Epithelial cell of prostate (primary cell): ENCODE data around the gene KRT25.
"Not testable (repeated sequence)": the region's sequence is repeated elsewhere in the genome, so short reads cannot be mapped to it uniquely, and the experiment has no call there.

ENCODE experiments used
- DNase-seq: peaks from one replicate; pipeline ENCODE4 v3.0.0-alpha.2; 2011; ENCODE audit warnings: low read depth, low spot score
- H3K27ac ChIP-seq: fragments of 450-650 bp; 2 replicates; pipeline ENCODE4 v1.5.1; 2017; ENCODE audit warnings: mild to moderate bottlenecking

KRT25 gene

GRCh38 chr17:40760105-40761016 lies 5.2 kb upstream of the KRT25 start:
- no peak for DNase-seq
- no peak overlapping the region for H3K27ac ChIP-seq

DNA sequence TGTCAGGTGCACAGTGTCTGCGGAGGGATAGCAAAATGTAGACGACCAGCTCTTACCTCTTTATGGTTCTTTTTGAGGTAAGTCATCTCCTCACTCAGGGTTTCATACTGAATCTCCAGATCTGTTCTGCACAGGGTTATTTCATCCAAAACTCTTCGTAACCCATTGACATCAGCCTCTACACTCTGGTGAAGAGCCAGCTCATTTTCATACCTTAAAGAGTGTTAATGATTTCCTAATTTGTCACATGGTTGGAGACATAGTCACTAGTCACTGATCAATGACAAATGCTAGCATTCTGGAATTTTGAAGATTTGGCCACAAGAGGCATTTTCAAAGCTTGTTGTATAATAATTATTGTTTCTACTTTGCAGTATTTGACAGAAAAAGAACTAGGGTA lies 1.3 kb downstream of the KRT25 start:
- no peak for DNase-seq
- H3K27ac ChIP-seq, result no peak overlapping the region

- no peak for DNase-seq
- no peak overlapping the region for H3K27ac ChIP-seq
Measured at GRCh38 chr17:40751065-40751464, 4.1 kb downstream of the KRT25 start.

GRCh38 chr17:40750391-40750790 lies 4.7 kb downstream of the KRT25 start:
- no peak for DNase-seq
- no peak overlapping the region for H3K27ac ChIP-seq

DNA sequence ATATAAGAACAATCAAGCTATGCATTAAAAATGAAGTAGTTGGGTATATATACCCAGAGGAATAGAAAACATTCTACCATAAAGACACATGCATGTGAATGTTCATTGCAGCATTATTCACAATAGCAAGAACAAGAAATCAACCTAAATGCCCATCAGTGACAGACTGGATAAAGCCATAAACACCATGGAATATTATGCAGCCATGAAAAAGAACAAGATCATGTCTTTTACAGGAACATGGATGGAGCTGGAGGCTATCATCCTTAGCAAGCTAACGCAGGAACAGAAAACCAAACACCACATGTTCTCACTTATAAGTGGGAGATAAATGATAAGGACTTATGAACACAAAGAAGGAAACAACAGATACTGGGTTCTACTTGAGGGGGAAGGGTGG lies 6.5 kb downstream of the KRT25 start:
- H3K27ac ChIP-seq, DNase-seq: not testable (repeated sequence)

GRCh38 chr17:40738553-40738952 lies 16.6 kb downstream of the KRT25 start:
- no peak for DNase-seq
- H3K27ac ChIP-seq, result no peak overlapping the region

GRCh38 chr17:40735016-40735415 lies 20.1 kb downstream of the KRT25 start:
- peak; percentile 27 for DNase-seq
- H3K27ac ChIP-seq, result no peak overlapping the region

DNA sequence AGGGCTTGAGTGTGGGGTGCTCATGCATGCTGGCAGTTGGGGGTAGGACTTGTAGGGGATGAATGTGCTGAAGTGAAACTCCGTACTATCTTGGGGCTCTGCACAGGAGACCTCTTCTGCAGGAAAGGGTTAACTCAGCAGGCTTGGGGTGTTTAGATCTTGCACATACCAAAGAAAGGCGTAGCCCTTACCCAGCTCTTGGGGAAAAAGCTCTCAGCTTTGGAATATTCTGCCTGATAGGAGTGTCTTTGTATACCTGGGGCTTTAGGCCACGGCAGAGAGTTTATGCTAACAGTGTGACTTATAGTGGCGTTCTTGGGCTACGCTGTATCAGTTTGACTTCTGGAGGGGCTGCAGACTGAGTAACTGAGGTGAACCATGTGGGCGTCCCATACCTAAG lies 21.1 kb downstream of the KRT25 start:
- H3K27ac ChIP-seq, result no peak overlapping the region
- DNase-seq, result no peak

- no peak overlapping the region for H3K27ac ChIP-seq
- DNase-seq, result no peak
Measured at GRCh38 chr17:40730970-40731369, 24.2 kb downstream of the KRT25 start.

DNA sequence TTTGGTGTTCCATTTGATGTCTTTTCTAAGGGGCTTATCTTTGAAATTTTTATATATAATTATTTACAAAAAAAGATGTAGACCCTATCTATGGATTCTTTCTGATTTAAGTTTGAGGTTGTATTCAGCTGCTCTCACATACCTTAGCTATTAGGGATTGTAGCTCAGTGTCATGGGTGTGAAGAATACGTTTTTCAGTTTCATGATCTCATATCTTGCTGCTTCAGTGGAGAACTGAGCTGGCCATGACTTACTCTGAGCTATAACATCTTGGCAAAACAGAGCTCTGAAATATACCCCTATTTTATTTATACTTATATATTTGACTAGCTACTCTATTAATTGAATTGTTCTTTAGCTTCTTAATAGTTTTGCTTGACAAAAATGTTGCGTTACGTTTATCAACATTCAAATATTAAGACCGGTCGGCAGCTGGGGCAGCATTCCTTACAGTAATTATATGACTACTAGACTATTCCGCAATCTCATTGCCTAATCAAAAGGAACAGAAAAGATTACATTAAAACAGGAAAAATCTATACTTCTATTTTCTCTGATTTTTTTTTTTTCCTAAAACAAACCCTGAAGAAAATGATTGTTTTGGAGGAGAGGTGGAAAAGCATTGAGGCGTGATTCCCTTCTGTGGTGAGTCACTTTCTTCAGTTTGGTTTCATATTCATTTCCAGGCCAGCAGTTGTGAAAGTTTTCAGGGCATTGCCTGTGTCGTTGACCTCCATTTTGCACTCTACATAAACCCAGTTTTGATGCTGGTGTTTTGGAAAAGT lies 27.5 kb downstream of the KRT25 start:
- DNase-seq, result no peak
- no peak overlapping the region for H3K27ac ChIP-seq

- no peak for DNase-seq
Measured at GRCh38 chr17:40726919-40727318, 28.2 kb downstream of the KRT25 start.

DNA sequence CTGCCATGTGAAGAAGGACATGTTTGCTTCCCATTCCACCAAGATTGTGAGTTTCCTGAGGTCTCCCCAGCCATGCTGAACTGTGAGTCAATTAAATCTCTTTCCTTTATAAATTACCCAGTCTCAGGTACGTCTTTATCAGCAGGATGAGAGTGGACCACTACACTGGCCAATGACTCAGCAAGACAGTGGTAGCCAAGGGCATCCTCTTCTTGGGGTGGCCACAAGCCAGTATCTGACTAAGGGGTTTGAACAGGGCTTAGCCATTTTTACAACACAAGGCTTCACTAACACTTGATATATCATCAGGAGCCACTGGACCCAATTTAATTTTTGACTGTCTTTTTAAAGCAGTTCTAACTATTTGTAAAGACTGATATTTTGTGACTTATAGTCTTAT lies 30.5 kb downstream of the KRT25 start:
- H3K27ac ChIP-seq, result no peak overlapping the region
- no peak for DNase-seq

More at GRCh38 chr17:40726919-40727318, 28.2 kb downstream of the KRT25 start:
- H3K27ac ChIP-seq, result no peak overlapping the region

GRCh38 chr17:40722241-40722640 lies 32.9 kb downstream of the KRT25 start:
- DNase-seq, result no peak
- H3K27ac ChIP-seq, result no peak overlapping the region

- H3K27ac ChIP-seq, result no peak overlapping the region
- DNase-seq, result no peak
Measured at GRCh38 chr17:40720899-40721298, 34.2 kb downstream of the KRT25 start.

GRCh38 chr17:40718930-40719329 lies 36.2 kb downstream of the KRT25 start:
- no peak overlapping the region for H3K27ac ChIP-seq
- DNase-seq, result no peak

GRCh38 chr17:40717776-40718175 lies 37.4 kb downstream of the KRT25 start:
- H3K27ac ChIP-seq, result no peak overlapping the region
- DNase-seq, result no peak

DNA sequence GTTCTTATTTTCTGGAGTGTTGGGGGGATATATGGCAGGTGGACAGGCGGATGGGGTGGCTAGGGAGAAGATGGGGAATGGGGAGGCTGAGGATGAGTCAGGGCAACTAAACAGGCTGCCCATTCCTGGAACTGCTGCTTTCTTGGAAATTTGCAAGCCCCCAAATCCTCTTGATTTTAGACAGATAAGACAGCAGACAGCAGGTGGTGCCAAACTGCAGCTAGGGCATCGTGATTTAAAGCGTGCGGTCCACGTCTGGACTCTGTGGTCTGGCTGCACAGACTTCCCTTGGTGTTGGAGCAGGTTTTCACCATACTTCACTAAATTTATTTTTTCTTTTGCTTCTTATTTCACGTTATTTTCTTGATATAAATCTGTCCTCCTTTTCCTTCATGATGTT lies 40.7 kb downstream of the KRT25 start:
- no peak for DNase-seq

DNA sequence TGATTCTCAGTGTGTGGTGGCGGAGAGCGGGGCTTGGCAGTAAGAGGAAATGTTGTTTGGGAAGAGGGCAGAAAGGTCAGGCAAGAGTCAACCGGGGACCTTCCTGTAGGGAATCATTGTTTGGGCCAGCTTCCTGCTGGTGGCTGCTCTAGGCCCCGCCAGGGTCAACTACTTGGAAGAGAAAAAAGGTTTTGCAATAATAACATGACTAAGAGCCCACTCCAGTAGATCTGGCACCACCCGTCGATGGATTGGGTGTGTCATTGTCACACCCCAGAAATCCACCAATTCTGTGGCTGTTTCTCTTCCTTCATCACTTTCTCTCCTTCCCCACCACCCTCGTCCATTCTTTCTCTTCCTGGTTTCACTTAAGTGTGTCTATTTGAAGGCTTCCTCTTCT lies 47.4 kb downstream of the KRT25 start:
- peak overlapping the region; percentile 71 for H3K27ac ChIP-seq
- no peak for DNase-seq

More for the DNA sequence above, 40.7 kb downstream of the KRT25 start:
- H3K27ac ChIP-seq, result no peak overlapping the region

DNA sequence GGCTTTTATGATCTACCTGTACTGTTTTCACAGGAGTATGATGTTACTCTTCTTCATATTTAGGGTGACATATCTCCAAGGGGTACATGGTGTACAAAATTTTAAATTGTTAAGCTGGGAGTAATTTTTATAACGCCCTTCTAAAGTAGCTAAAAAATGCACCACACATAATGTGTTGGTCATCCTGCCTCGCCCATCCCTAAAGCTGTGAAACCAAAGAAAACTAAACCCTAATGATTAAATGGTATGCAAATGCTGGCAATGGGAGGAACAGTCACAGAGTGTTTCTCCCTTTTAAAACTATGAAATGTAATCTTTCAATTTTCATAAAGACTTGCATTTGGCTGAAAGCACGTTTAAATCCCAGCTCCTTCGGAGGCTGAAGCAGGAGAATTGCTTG lies 49.5 kb downstream of the KRT25 start:
- H3K27ac ChIP-seq, result peak overlapping the region; percentile 71
- no peak for DNase-seq

- peak within 1 kb of the TSS; percentile 71 for H3K27ac ChIP-seq
- no peak for DNase-seq
Measured at GRCh38 chr17:40703652-40704051, 51.5 kb downstream of the KRT25 start, which contains the start of gene KRT24. KRT24 (minus strand) TSS chr17:40703752; CDS start chr17:40703693, 59 bp downstream.

- DNase-seq, result no peak
- H3K27ac ChIP-seq, result no peak overlapping the region
Measured at GRCh38 chr17:40702271-40702670, 52.9 kb downstream of the KRT25 start.
